ENCODE results near the gene VPS16.

Gene VPS16

GRCh38 chr20:2836035-2836434, 4.5 kb upstream of the VPS16 start:
- H3K4me3 ChIP-seq (ENCODE audit: low read depth, low read length): no peak overlapping the region
- no peak for TF ChIP-seq CTCF (conservative IDR thresholded peaks at IDR 0.05; ENCODE audit: low read depth, low read length)
- no peak for DNase-seq (ENCODE audit: low read depth)

- no peak overlapping the region for H3K4me3 ChIP-seq (ENCODE audit: low read depth, low read length)
- TF ChIP-seq CTCF (conservative IDR thresholded peaks at IDR 0.05; ENCODE audit: low read depth, low read length): no peak
- no peak for DNase-seq (ENCODE audit: low read depth)
These were observed 3.2 kb upstream of the VPS16 start for GRCh38 chr20:2837221-2837960.

GRCh38 chr20:2838170-2838797, 2.3 kb upstream of the VPS16 start:
- no peak for DNase-seq (ENCODE audit: low read depth)
- TF ChIP-seq CTCF (conservative IDR thresholded peaks at IDR 0.05; ENCODE audit: low read depth, low read length): no peak
- no peak overlapping the region for H3K4me3 ChIP-seq (ENCODE audit: low read depth, low read length)

GRCh38 chr20:2838847-2839671, 1.5 kb upstream of the VPS16 start:
- no peak overlapping the region for H3K4me3 ChIP-seq (ENCODE audit: low read depth, low read length)
- no peak for TF ChIP-seq CTCF (conservative IDR thresholded peaks at IDR 0.05; ENCODE audit: low read depth, low read length)

GRCh38 chr20:2839732-2840137, 810 bp upstream of the VPS16 start:
- no peak for TF ChIP-seq CTCF (conservative IDR thresholded peaks at IDR 0.05; ENCODE audit: low read depth, low read length)
- peak overlapping the region; percentile 86 for H3K4me3 ChIP-seq (ENCODE audit: low read depth, low read length)
- no peak for DNase-seq (ENCODE audit: low read depth)

More at GRCh38 chr20:2838847-2839671, 1.5 kb upstream of the VPS16 start:
- no peak for DNase-seq (ENCODE audit: low read depth)

GRCh38 chr20:2840967-2841531, 504 bp downstream of the VPS16 start:
- H3K4me3 ChIP-seq (ENCODE audit: low read depth, low read length): peak overlapping the region; percentile 86
- no peak for TF ChIP-seq CTCF (conservative IDR thresholded peaks at IDR 0.05; ENCODE audit: low read depth, low read length)
- peak; percentile 63 for DNase-seq (ENCODE audit: low read depth)

Measured in choroid plexus epithelial cell (primary cell).